NCI-H510A treated with DMSO at 0.1 percent for 48 hours (cell line): ENCODE measurements around the gene SYT13.

Experiments
- DNase-seq: peaks from one replicate; lab custom pipeline; 2025; lab: John Stamatoyannopoulos, UW

The SYT13 gene

DNA sequence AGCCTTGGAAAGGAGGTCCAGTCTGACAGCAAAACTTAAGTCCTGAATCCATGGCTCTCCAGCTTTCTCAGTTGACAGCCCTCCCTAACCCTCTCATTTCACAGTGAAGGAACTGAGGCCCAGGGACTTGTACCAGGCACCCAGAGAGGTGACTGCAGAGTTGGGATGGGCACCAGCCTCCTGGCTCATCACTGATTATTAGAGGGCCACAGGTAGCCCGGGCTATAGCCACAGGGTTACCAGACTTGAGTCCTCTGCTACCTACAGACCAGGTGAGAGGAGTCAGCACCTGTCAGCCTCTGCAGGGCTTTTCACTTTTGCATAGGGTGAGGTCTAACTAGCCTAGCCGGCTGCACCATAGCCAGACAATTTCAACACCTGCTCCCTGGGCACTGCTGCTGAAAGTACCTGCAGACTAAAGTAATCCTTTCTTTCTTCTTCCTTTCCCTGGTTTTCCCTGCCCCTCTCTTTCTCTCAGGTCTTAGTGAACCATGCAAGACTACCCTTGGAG, 37.6 kb downstream of the SYT13 start:
- DNase-seq: peak; percentile 5

- no peak for DNase-seq
Measured at GRCh38 chr11:45247433-45247832, 38.7 kb downstream of the SYT13 start.

DNA sequence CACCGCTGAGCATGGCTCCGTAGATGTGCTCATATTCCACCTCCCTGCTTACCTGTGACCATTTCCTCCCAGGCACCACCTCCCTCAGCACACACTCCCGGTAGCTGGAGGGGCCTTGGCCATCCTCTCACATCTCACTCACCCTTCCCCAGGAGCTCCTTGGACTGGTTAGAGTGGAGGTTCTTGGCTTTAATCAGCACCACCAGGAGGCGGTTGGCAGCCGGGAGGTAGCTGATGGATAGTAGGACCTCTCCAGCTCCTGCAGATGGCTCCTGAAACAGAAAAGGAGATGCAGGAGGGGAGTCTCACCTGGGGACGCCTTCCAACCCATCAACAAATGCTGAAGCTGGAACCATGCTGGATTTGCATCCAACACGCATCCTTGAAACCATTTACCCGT, 39.9 kb downstream of the SYT13 start:
- DNase-seq: no peak

DNA sequence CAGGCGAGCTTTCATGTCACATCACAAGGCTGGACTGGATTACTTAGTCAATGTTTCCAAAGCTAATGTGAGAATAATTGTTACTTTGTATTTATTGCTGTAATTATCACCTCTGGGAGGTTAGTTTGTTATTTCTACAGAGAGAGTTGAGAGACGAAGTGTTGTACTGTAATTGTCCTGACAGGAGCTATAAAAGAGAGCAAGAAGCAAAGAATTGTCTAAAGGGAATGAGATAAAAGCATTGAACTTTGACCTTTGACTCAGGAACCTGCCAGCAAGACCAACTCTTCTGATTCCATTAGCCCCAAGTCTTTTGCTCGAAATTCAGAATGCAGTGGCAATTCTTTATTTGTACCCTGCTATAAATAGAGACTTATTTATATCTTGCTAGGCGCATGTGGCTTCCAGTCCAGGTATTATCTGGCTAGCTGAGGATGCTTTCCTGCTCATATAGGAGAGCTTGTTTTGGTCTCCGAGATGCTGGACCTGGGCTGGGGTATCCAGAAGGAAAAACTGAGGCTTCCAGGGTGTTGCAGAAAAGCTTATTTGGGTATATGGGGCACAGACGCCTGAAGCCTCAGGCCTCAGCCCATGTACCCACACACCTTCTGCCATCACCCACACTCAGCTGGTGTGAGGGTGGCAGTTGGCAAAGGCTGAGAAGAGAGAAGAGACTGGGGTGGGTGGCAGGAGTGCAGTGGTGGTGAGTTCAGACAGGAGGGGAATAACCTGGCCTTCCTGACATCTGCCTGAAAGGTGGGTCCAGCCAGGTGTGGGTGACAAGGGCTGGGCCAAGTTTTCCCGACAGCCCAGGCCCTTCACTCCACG, 40.7 kb downstream of the SYT13 start:
- no peak for DNase-seq

GRCh38 chr11:45243967-45244366, 42.2 kb downstream of the SYT13 start:
- DNase-seq: no peak

- no peak for DNase-seq
Measured at GRCh38 chr11:45239733-45240132, 46.4 kb downstream of the SYT13 start.

DNA sequence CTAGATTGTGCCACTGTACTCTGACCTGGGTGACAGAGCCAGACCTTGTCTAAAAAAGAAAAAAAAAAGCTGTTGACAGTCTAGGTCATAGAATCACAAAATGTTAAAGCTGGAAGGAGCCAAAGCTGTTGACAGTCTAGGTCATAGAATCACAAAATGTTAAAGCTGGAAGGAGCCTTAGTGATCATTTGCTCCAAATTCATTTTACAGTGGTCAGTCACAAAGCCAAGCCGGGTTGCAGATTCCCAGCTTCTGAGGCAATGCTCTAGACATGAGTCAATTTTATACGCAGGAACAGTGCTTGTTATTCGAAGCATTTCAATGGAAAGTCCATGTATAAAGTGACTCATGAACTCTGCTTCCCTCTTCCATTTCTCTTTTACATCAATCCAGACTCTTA, 47.4 kb downstream of the SYT13 start:
- no peak for DNase-seq

DNA sequence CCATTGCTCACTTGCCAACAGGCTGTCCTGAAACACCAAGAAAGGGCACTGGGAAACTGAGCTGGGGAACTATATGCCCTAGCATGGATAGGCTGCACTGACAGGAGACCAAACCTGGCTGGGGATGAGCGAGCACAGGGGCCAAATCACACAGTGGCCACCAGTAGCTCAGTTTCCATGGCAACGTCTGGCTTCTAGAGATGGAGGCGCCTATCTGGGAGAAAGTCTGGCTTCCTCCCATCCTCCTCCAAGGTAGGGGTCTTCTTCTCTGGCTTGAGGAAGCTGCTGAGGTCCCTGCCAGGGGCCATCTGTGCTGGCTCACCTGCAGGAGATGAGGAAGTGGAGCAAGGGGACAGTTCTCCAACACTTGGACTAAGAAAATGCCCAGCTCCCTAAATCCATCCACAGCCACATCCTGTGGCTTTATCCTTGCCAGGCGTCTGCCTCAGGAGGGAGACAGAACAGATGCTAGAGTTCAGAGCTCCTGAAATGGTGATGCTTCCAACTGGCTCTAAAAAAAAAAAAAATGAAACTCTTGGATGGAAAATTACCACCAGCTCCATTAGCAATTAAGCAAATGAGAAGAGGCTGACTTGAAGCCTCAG, 48.3 kb downstream of the SYT13 start:
- DNase-seq: no peak

GRCh38 chr11:45234306-45235006, 51.7 kb downstream of the SYT13 start:
- DNase-seq: no peak

DNA sequence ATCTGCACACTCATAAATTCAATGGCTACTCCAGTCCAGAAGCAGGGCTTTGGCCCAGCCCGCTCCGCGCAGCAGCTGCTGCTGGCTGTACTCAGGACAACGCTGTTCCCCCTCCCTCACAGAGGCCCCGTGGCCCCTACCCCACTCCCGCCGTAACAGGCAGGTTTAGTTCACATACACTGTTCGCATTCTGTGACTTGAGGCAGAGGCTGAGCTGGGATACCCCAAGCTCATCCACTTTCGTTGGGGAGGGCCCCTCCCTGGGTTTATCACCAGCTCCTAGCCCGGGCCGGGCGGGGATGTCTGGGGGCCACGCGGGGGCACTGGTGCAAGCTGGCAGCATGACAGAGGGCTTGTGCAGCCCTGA, 52.4 kb downstream of the SYT13 start:
- no peak for DNase-seq

DNA sequence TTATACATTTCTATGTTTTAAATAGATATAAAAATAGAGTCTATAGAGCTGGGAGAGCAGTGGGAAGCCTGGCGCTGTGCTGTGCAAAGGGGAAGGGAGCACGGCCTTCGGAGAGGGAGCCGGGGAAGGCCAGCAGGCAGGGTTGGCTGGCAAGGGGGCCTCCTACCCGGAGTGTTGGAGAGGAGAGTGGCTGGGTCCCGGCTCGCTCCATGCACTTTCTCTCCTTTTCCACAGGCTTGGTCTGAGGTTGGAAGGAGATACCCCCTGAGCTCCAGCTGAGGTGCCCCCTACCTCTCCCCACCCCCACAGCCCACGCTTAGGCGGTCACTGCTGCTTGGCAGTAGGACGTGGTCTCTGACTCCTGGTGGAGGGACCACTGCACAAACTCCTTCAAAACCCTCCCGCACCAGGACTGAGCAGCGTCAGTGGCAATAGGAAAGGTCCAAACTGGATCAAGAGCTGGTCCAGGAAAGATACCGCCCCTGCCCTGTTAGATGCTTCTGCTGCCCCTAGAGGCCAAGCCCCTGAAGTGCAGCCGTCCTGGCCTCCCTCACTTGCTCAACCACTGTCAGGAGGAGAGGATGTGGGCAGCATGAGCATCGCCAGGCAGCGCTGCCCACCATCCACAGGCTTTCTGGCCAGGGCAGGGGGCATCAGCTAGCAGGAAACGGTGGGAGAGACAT, 52.9 kb downstream of the SYT13 start:
- DNase-seq: no peak

DNA sequence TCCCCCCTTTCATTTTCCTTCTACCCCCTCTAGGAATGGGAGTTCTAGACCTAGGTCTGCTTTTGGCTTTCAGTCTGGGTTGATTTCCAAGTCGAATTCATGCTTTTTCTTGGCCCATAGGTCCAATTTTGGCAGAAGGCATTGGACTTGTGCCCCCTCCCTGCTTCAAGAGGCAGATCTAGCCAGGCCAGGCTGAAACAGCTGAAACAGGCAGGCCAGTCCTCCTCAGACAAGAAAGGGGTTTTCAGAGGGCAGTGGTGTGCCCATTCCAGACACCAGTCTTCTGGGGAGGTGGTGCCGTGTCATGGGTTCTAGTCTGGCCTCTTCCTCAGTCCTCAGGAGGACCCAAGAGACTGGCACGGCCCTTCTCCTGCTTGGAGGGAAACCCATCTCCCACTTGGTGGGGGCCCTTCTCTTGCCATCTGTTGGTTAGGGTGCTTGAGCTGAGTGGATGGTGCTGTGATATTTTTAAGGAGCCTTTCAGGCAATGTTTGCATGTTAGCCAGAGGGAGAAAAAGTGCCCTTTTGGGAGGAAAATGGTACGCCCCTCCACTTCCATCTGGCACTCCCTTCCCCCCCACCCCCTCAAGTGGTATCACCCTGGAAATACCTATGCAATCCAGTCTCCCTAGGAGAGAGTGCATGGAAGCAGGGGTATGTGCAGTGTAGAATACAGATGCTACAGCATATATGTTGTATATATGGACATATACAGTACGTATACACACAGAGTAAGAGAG, 53.6 kb downstream of the SYT13 start:
- no peak for DNase-seq

DNA sequence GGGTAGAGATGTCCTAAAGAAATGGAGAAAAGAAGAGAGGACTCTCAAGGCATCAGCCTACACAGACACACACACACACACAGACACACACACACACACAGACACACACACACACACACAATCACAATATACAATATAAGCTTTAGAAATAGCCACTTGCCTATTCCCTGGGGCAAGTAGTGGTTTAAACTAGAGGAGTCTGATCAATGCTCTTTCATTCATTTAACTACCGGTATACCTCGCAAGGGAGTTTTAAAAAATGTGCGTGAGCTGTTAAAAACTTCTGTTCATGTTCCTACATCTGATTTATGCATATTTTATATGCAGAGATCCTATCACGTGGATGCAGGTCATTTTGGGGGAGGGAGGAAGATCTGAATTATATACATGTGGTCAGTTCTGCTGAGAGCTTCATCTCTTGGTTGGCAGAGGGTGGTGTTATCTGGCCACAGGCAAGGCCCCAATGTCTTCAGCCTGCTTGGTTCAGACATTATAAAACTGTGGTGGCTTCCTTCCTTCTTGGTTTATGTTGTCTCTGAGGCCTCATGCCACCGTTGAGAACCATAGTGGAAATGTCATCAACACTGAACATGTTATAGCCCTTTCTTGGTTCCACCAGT, 56.6 kb downstream of the SYT13 start:
- no peak for DNase-seq

- no peak for DNase-seq
Measured at GRCh38 chr11:45227836-45228235, 58.3 kb downstream of the SYT13 start.

GRCh38 chr11:45226901-45227300, 59.2 kb downstream of the SYT13 start:
- no peak for DNase-seq

DNA sequence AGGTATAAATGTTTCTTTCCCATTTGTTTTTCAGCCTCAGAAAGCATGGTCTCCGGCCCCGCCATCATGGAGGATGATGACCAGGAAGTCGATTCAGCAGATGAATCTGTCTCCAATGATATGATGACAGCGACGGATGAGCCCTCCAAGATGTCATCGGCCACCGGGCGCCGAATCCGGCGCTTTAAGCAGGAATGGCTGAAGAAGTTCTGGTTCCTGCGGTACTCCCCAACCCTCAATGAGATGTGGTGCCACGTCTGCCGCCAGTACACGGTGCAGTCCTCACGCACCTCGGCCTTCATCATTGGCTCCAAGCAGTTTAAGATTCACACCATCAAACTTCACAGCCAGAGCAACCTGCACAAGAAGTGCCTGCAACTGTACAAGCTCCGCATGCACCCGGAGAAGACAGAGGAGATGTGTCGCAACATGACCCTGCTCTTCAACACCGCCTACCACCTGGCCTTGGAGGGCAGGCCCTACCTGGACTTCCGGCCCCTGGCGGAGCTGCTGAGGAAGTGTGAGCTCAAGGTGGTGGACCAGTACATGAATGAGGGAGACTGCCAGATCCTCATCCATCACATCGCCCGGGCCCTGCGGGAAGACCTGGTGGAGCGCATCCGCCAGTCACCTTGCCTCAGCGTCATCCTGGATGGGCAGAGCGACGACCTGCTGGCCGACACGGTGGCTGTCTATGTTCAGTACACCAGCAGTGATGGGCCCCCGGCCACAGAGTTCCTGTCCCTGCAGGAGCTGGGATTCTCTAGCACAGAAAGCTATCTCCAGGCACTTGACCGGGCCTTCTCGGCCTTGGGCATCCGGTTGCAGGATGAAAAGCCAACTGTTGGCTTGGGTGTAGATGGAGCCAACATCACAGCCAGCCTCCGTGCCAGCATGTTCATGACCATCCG, 59.9 kb downstream of the SYT13 start:
- DNase-seq: no peak

DNA sequence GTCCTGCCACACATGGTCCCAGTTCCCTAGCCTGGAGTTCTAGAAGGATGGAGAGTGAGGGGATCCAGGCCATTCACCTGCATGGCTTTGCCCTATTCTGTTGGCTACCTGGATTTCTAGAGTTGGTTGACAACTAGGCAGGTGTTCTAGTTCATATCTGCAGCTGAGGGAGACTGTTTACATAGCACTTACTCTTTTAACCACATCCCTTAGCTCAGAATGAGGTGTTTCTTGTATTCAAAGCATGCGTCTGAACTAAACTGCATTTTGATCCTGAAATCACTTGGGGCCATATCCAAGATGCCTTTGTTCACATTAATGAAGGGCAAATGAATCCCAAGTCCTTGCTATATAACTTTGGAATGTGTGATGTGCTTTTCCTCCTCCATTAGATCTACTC, 60.9 kb downstream of the SYT13 start:
- peak; percentile 26 for DNase-seq

DNA sequence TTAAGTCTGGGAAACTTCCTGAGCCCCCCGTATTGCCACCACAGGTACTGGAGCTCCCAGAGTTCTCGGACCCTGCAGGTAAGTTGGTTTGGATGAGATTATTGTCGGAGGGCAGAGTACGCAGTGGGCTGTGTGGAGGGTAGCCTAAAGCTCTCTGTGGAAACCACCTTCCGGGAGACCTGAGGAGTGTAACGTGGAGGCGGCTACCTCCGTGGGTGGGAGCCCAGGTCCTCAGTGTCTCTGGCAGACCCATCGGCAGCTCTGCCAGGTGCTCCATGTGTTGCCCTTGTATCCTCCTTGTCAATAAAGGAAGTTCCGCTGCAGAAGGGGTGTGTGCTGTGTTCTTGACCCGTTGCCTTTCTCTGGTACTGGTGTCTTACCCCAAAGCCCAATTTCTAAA, 61.4 kb downstream of the SYT13 start:
- no peak for DNase-seq

GRCh38 chr11:45223496-45223895, 62.6 kb downstream of the SYT13 start:
- DNase-seq: no peak

- DNase-seq: no peak
Measured at GRCh38 chr11:45219411-45219810, 66.7 kb downstream of the SYT13 start.
